ENCODE data around the gene ARPC2.

ARPC2 gene

DNA sequence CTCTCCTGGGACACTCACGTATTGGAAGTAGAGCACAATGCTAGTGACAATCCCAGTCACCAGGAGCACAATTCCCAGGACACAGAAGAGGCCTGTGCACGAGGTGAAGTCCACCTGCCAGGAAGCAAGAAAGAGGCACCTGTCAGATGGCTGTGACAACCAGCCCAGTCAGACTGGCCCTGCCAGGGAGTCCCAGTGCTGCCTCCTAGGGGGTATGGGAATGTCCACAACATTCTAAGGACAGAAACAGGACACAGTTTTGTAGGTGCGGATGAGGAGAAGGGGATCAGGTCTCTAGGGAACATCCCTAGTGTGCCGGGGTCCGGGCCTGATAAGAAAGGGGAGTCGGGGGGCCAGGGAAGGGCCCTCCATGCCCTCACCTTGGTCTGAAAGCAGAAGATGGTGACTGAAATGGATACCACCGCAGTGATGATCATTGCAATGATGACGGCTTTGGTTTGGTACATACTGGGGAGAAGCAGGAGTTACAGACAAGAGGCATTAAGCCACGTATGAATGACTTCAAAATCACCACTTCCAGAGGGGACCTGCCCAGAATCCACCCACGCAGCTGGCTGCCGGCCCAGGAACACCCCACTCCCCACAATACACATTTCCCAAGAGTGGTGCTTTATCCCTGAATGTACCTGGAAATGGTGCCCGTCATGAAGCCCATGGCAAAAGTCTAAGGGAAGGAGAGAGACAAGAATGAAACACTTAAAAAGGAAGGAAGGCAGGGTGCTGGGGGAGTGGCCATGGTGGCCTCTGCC lies 60.2 kb downstream of the ARPC2 start:
- DNase-seq, result no peak
- Mint-ChIP-seq H3K27me3 (no peaks in the 10 kb centered on the region), H3K9me3 (no peaks in the 10 kb centered on the region), H3K27ac (peak overlapping the region; percentile 23), H3K36me3 (ENCODE audit: low read depth) (peaks cover 17% of the 10 kb centered on the region), H3K4me1 (peaks cover 6% of the 10 kb centered on the region), H3K4me3 (no peak overlapping the region)
- no peak for ATAC-seq

GRCh38 chr2:218277921-218278320 lies 60.9 kb downstream of the ARPC2 start:
- peaks cover 17% of the 10 kb centered on the region for H3K36me3 Mint-ChIP-seq (ENCODE audit: low read depth)
- H3K9me3 Mint-ChIP-seq, result no peaks in the 10 kb centered on the region
- ATAC-seq, result no peak
- DNase-seq, result no peak
- H3K27me3 Mint-ChIP-seq, result no peaks in the 10 kb centered on the region
- no peak overlapping the region for H3K27ac Mint-ChIP-seq
- H3K4me1 Mint-ChIP-seq, result peaks cover 5% of the 10 kb centered on the region
- H3K4me3 Mint-ChIP-seq, result no peak overlapping the region

DNA sequence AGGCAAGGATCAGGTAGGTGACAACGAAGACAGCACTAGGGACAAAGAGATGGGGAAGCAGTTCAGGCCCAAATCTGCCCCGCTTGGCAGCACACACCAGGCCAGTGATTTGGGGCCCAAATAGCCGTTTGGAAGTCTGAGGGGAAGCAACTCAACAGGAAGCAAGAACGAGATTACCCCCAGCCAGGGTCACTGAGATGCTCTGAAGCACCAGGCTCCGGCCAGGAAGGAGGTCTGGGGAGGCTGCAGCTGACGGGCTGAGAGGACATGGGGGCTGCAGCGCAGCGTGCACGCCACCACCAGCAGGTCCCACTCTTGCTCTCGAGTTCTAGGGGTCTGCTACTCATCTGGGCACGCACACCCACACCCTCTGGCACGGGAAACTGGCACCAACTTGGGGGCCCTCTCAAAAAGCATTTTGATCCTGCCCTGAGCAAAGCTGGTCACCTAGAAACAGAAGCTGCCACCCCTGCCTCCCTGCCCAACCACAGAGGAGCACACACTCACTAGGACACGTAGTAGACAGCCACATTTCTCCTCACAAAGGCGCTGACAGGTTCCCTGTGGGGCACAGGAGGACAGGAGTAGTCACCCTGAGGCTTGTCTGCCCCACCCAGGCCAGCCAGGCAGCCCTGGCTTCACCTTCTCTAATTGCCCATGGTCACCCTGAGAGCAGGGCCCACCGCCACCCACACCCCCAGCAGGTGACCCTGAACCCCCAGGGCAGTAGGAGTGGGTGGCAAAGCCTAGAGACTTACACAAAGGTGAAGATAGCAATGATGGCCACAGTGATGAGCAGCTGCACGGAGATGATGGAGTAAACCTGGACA lies 61.8 kb downstream of the ARPC2 start:
- Mint-ChIP-seq H3K27ac (no peak overlapping the region), H3K27me3 (no peaks in the 10 kb centered on the region), H3K4me1 (peaks cover 9% of the 10 kb centered on the region), H3K9me3 (no peaks in the 10 kb centered on the region), H3K36me3 (ENCODE audit: low read depth) (peaks cover 17% of the 10 kb centered on the region), H3K4me3 (no peak overlapping the region)
- no peak for DNase-seq
- ATAC-seq, result no peak

DNA sequence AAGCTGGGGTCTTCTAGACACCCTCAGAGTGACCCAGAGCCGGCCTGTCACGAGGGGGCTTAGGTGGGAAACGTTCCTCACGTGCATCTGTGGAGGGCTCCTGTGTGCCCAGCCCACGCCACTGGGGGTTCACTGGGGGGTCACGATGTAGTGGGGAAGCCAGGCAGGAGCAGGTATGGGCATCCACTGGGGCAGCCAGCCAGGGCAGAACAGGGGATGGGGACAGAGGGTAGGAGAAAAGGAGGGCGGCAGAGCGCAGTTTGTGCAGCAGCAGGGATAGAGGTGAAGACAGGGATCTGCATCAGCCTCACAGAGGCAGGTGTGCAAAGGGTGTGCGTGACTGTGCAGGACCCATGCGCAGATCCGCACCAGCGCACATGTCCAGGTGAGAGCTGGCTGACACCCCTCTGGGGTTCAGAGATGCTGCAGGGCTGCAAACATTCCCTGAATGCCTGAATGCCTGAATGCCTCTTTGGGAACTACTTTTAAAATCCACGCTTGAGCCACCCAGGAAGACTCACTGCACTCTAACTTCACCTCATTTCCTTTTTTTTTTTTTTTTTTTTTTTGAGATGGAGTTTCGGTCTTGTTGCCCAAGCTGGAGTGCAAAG lies 63.4 kb downstream of the ARPC2 start:
- H3K9me3 Mint-ChIP-seq, result no peaks in the 10 kb centered on the region
- no peak overlapping the region for H3K27ac Mint-ChIP-seq

GRCh38 chr2:218281449-218281848 lies 64.5 kb downstream of the ARPC2 start:
- H3K27ac Mint-ChIP-seq, result no peak overlapping the region
- H3K4me3 Mint-ChIP-seq, result no peak overlapping the region
- peaks cover 13% of the 10 kb centered on the region for H3K36me3 Mint-ChIP-seq (ENCODE audit: low read depth)
- ATAC-seq, result no peak
- no peak for DNase-seq
- no peaks in the 10 kb centered on the region for H3K27me3 Mint-ChIP-seq
- H3K4me1 Mint-ChIP-seq, result peaks cover 36% of the 10 kb centered on the region
- H3K9me3 Mint-ChIP-seq, result no peaks in the 10 kb centered on the region

More for the DNA sequence above, 63.4 kb downstream of the ARPC2 start:
- DNase-seq, result no peak
- Mint-ChIP-seq H3K4me3 (no peak overlapping the region), H3K36me3 (ENCODE audit: low read depth) (peaks cover 15% of the 10 kb centered on the region), H3K27me3 (no peaks in the 10 kb centered on the region), H3K4me1 (peaks cover 26% of the 10 kb centered on the region)
- ATAC-seq, result no peak

- Mint-ChIP-seq H3K9me3 (no peaks in the 10 kb centered on the region), H3K27me3 (no peaks in the 10 kb centered on the region), H3K27ac (peak overlapping the region; percentile 27), H3K4me1 (peaks cover 46% of the 10 kb centered on the region), H3K36me3 (ENCODE audit: low read depth) (peaks cover 13% of the 10 kb centered on the region), H3K4me3 (no peak overlapping the region)
- DNase-seq (no peak), ATAC-seq (no peak)
Observed at GRCh38 chr2:218282173-218282991, 65.4 kb downstream of the ARPC2 start.

DNA sequence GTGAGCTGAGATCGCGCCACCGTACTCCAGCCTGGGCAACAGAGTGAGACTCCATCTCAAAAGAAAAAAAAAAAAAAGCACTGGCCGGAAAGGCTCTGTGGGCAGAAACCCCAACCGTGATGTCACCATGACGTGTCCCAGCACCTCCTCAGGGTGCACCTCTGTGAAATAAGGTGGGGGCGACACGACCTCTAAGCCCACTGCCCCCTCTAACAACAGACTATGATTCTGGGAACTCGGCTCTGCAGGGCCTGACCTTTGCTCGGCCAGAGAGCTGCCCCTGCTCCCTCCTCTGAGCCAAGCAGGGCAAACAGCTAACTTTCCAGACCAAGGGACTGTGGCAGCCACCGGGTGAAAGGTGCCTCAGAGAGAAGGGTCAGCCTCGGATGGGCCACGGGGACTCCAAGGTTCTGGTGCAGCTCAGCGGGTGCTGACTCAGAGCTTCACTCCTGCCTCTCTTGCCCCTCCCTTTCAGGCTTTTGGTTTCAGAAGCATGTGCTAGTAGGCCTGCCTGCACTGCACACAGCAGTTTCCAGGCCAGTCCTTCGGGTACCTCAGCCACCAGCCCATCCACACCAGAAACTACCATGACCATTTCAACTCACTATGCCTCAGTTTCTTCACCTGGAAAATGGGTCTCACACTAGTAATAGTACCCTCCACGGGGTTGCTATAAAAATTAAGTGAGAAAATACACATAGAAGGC lies 67.3 kb downstream of the ARPC2 start:
- ATAC-seq (peak; percentile 59), DNase-seq (peak; percentile 66)
- H3K36me3 Mint-ChIP-seq (ENCODE audit: low read depth), result peaks cover 19% of the 10 kb centered on the region

GRCh38 chr2:218285604-218286003 lies 68.6 kb downstream of the ARPC2 start:
- no peaks in the 10 kb centered on the region for H3K27me3 Mint-ChIP-seq
- H3K4me1 Mint-ChIP-seq, result peaks cover 76% of the 10 kb centered on the region

More for the DNA sequence above, 67.3 kb downstream of the ARPC2 start:
- Mint-ChIP-seq H3K4me1 (peaks cover 63% of the 10 kb centered on the region), H3K27ac (peak overlapping the region; percentile 98), H3K9me3 (no peaks in the 10 kb centered on the region), H3K27me3 (no peaks in the 10 kb centered on the region), H3K4me3 (peak overlapping the region; percentile 83)

GRCh38 chr2:218286570-218287459 lies 69.8 kb downstream of the ARPC2 start:
- Mint-ChIP-seq H3K36me3 (ENCODE audit: low read depth) (peaks cover 9% of the 10 kb centered on the region), H3K27me3 (no peaks in the 10 kb centered on the region), H3K9me3 (no peaks in the 10 kb centered on the region), H3K4me3 (peak overlapping the region; percentile 83), H3K4me1 (peaks cover 83% of the 10 kb centered on the region), H3K27ac (peak overlapping the region; percentile 98)
- DNase-seq (peak; percentile 84), ATAC-seq (peak; percentile 81)

More at GRCh38 chr2:218285604-218286003, 68.6 kb downstream of the ARPC2 start:
- Mint-ChIP-seq H3K4me3 (peak overlapping the region; percentile 83), H3K9me3 (no peaks in the 10 kb centered on the region), H3K27ac (peak overlapping the region; percentile 98), H3K36me3 (ENCODE audit: low read depth) (peaks cover 12% of the 10 kb centered on the region)
- ATAC-seq (no peak), DNase-seq (no peak)

DNA sequence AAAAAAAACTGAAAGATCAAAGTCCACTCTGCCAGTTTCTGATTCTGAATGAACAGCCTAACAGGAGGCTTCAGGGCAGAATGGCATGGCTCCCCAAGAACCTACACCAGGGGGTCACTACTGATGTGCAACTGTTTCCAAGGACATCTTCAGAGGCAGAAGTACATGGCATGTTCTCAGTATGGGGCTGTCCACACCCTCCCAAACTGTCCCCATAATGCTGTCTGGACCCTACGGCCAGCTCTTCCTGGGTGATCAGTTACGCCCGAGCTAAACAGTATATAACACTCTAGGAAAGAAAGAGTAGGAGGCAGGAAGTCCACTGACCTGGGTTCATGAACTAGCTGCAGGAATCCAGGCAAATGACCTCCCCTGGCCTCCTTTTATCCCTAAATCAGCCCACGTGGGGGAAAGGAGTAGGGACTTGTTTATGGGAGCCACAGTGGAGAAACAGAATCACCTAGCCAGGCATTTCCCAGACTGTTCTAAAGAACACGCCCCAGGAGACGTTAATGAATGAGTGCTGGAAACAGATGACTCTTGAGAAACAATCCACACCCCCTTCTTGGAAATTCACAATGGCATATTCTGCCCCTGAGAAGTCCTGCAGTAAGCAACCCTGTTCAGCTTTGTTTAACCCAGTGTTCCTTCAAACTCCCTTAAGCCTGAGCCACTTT lies 72.8 kb downstream of the ARPC2 start:
- Mint-ChIP-seq H3K27me3 (no peaks in the 10 kb centered on the region), H3K9me3 (no peaks in the 10 kb centered on the region), H3K36me3 (ENCODE audit: low read depth) (peaks cover 6% of the 10 kb centered on the region), H3K27ac (peak overlapping the region; percentile 87), H3K4me1 (peaks cover 80% of the 10 kb centered on the region), H3K4me3 (peak overlapping the region; percentile 85)
- DNase-seq, result no peak
- ATAC-seq, result no peak

DNA sequence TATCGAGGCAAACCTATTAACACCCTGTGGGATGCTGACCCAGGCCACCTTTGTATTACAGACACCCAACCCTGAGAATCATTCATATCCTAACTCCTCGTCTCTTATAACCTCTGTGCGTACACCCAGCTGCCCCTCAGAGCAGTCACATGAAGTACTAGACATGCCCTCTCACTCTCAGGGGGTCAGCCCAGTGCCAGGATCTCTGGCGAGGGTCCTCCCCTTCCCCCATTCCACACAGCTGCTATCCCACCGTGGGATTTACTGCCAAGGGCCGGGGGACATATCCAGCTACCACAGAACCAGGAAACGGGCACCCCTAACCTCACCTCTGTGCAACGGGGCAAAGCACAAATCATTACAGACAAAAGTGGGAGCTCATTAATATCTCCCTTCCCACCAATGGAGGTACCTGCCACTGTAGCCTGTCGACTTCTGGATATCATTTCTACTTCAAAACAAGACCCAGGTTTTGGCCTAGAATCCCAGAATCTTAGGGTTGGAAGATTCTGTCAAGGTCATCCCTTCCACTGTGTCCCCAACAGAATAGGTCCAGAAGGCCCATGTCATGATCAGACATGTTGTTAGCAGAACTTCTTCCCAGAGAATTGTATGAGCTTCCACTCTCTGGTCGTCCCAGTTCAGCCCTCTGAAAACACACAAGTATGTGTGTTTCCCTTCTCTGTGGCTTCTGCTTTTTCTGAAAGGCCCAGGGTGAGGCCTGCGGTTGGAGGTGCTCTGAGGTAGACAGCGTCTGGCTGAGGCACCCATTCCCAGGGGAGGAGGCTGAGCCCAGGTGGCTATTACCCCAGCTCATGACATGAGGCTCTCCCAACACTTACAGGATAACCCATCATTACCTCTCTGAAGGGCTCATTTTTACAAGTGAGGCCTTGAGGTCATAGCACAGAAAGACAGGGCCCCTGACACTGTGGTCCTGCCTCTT lies 73.6 kb downstream of the ARPC2 start:
- Mint-ChIP-seq H3K9me3 (no peaks in the 10 kb centered on the region), H3K36me3 (ENCODE audit: low read depth) (peaks cover 6% of the 10 kb centered on the region), H3K4me1 (peaks cover 71% of the 10 kb centered on the region), H3K27me3 (no peaks in the 10 kb centered on the region), H3K27ac (peak overlapping the region; percentile 87), H3K4me3 (peak overlapping the region; percentile 85)
- ATAC-seq (no peak), DNase-seq (peak; percentile 51)
